Suprapubic skin (tissue), 4 donors: ENCODE data around the gene HESX1.

Experiments used
- EP300 ChIP-seq: sonication (generic); formaldehyde crosslinking; IDR thresholded peaks from one replicate; pipeline ENCODE4 v1.6.1; 2017; ENCODE audit warnings: antibody characterized with exemption
- POLR2A ChIP-seq, 2 donors: fragments of 450-650 bp; IDR thresholded peaks; one replicate each; pipeline ENCODE4 v1.6.1; 2017; ENCODE audit warnings: antibody characterized with exemption in 2 of 2, mild to moderate bottlenecking in 2 of 2, moderate library complexity in 2 of 2
- POLR2AphosphoS5 ChIP-seq, 3 donors: sonication (generic); formaldehyde crosslinking; IDR thresholded peaks; one replicate each; pipeline ENCODE4 v1.6.1; 2017; ENCODE audit warnings: antibody characterized with exemption in 3 of 3
- TF ChIP-seq, protein P1 (sequence below), 2 donors: fragments of 200-600 bp in 1 of 2; fragments of 450-650 bp in 1 of 2; sonication (generic) in 1 of 2; IDR thresholded peaks; one replicate each; pipeline ENCODE4 v1.5.1; 2016 to 2019; ENCODE audit warnings: antibody characterized with exemption in 2 of 2, mild to moderate bottlenecking in 1 of 2, moderate library complexity in 1 of 2

DNA sequence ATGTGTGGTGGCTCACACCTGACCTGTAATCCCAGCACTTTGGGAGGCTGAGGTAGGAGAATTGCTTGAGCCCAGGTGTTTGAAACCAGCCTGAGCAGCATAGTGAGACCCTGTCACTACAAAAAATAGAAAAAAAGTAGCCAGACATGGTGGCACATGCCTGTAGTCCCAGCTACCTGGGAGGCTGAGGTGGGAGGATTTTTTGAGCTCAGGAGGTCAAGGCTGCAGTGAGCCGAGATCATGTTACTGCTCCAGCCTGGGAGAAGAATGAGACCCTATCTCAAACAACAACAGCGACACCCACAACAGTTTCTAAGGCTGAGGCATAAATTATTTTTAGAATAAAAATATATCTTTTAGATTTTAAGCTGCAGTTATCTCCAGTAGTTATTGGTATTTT lies 34.0 kb upstream of the HESX1 start:
- TF ChIP-seq, protein P1, sequence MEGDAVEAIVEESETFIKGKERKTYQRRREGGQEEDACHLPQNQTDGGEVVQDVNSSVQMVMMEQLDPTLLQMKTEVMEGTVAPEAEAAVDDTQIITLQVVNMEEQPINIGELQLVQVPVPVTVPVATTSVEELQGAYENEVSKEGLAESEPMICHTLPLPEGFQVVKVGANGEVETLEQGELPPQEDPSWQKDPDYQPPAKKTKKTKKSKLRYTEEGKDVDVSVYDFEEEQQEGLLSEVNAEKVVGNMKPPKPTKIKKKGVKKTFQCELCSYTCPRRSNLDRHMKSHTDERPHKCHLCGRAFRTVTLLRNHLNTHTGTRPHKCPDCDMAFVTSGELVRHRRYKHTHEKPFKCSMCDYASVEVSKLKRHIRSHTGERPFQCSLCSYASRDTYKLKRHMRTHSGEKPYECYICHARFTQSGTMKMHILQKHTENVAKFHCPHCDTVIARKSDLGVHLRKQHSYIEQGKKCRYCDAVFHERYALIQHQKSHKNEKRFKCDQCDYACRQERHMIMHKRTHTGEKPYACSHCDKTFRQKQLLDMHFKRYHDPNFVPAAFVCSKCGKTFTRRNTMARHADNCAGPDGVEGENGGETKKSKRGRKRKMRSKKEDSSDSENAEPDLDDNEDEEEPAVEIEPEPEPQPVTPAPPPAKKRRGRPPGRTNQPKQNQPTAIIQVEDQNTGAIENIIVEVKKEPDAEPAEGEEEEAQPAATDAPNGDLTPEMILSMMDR (IDR thresholded peaks at IDR 0.05) = no peak
- no peak for TF ChIP-seq POLR2A (IDR thresholded peaks at IDR 0.05)
- TF ChIP-seq POLR2AphosphoS5 (IDR thresholded peaks at IDR 0.05) = no peak
- no peak for TF ChIP-seq EP300
